ENCODE results near the gene GNAZ. TPM values are rescaled to one million over a fixed set of nuclear protein-coding genes. Genes with fewer than 3 reads are reported as not detected.
"Not testable (repeated sequence)": the region's sequence is repeated elsewhere in the genome, so short reads cannot be mapped to it uniquely, and the experiment has no call there.

The GNAZ gene
- 1 to 10 TPM; 2.7 to 6.4 (median 4.9) TPM for polyA plus RNA-seq (ENCODE audit: insufficient read length in 4 of 4)

DNA sequence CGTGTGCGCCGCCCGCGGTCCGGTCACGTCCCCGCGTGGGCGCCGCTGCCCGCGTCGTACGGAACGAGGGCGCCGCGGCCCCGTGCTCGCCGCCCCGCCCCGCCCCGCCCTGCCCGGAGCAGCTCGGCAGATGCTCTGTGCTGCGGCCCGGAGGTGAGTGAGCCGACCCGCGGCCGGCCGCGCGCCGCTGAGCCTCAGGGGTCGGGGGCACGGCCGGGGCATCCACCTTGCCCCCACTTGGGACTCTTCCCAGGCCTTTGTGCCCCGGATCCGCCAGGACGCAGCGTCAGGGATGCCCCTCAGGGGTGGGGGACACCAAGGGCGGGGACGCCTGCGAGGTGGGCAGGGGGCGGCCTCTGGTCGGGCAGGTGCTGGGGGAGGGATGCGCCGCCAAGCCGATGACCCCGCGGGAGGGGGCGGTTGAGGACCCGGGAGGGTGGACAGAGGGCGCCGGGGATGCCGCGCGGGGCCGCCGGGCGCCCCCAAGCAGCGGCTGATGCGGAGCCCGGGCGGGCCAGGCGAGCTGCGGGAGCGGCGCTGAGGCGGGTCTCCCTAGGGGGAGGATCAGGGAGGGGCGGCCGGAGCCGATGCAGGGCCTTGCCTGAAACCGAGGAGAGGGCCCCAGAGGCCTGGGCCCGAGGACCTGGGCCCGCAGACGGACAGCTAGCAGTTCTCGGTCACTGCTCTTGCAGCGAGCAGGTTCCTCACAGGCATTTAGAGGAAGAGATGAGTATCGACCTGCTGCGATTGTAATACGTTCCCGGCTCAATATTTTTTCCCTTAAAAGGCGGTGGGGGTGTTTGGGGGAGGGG, at the start of gene GNAZ:
TSS of gene GNAZ (plus strand) at position 102 of the 812 bp plus-strand sequence. CDS start 25,177 bp downstream, outside the sequence.
- DNase-seq (ENCODE audit: low read depth in 4 of 4, low spot score in 3 of 4): no peak

DNA sequence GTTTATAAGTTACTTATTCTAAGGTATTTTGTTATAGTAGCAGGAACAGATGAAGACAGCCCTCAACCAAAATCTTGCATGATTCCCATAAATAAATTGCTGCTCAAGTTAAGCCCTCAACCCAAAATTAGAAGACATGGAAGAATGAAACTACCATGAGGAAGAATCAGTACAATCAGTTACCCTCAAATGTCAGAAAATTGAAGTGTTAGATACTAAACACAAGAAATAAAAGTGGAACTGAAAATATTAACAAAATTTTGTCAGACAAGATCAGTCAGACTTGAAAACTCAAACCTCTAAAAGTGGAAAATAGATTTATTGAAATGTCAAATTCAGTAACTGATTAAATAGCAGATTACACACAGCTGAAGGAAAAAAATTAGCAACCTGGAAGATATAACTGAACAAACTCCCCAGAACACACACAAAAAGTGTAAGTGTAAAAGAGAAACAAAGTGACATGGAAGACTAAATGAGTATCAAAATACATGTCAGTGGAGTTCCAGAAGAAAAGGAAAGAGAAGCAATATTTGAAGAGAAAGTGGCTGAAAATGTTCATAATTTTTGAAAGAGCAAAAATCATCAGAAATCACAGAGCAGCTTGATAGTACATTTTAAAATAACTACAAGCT, 49.5 kb upstream of the GNAZ start:
- no peak for DNase-seq (ENCODE audit: low read depth in 4 of 4, low spot score in 3 of 4)

DNA sequence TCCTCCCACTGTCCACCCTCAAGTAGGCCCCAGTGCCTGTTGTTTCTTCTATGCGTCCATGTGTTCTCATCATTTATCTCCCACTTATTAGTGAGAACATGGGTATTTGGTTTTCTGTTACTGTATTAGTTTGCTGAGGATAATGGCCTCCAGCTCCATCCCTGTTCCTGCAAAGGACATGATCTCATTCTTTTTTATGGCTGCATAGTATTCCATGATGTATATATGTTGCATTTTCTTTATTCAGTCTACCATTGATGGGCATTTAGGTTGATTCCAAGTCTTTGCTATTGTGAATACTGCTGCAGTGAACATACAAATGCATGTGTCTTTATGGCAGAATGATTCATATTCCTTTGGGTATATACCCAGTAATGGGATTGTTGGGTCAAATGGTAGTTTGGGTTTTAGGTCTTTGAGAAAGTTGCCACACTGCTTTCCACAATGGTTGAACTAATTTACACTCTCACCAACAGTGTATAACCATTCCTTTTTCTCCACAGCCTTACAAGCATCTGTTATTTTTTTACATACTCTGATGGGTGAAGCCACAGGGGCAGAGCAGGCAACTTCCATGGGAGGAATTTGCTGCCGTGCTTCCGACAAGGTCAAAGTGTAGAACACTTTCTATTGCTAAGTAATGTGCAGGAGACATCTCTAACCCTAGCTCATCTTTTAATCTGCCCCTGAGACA, 48.5 kb upstream of the GNAZ start:
- DNase-seq (ENCODE audit: low read depth in 4 of 4, low spot score in 3 of 4): not testable (repeated sequence)

DNA sequence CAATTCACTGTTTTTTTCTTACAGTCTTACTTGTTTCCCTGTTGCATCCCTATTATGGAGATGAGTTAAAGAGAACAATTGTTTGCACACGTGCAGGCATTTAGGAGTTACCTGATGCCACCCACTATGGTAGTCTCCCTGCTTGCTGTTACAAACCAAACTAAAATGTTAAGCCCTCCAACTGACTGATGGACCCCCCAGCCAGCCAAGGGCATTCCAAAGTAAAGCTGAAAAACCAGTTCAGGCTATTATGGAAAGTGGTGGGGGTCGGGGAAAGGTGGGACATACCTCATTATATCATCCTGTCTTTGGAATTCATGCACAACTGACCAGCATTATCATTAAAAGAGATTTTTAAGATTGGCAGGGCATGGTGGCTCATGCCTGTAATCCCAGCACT, 47.0 kb upstream of the GNAZ start:
- DNase-seq (ENCODE audit: low read depth in 4 of 4, low spot score in 3 of 4): no peak

DNA sequence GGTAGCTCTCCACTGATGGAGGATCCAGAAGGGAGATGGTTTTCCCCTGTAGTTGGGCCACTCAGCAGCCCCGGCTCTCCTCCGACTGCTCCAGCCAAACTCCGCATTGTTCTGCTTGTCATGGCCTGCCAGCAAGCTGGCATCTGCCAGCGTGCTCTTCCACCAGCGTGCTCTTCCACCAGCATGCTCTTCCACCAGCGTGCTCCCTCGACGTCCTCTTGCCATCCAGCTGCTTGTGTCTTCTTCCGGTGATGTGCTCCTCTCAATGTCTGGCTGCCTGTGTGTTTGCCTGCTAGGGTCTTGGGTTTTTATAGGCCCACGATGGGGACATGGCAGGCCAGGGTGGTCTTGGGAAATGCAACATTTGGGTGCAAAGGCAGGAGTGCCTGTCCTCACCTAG, 43.5 kb upstream of the GNAZ start:
- no peak for DNase-seq (ENCODE audit: low read depth in 4 of 4, low spot score in 3 of 4)

DNA sequence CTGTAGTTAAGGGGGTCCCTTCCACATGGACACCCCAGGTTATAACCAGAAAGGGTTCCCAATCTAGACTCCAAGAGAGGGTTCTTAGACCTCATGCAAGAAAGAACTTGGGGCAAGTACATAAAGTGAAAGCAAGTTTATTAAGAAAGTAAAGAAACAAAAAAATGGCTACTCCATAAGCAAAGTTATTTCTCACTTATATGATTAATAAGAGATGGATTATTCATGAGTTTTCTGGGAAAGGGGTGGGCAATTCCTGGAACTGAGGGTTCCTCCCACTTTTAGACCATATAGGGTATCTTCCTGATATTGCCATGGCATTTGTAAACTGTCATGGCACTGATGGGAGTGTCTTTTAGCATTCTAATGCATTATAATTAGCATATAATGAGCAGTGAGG, 42.5 kb upstream of the GNAZ start:
- DNase-seq (ENCODE audit: low read depth in 4 of 4, low spot score in 3 of 4): not testable (repeated sequence)

DNA sequence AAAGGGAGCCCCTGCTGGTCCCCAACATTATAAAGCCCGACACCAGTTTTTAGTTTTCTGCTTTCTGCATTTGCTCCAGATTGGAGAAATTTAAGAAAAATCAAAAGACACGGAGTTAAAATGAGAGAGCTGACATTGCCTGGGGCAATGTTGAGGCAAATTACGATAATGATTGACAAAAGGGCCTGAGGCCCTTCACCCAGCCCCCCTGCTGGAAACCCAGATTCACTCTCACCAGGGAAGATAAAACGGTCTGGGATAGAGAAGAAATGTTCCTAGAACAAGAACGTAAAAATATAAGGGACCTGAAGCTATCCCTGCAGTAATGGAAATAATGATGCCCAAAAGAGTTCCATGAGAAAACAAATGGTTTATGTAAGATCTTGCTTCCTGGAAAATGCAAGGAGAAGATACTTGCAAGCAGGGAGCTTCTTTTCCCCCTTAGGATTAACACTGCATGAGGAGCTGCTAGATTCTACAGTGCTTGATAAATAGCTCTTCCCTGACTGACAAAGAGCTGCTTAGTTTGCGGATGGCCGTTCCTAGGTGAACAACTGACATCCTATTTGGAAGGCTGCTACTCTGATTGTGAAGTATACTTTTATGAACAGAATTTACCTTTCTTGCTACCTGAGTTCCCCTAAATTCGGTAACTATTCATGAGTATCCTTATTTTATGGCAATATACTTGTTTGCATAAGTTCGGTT, 40.6 kb upstream of the GNAZ start:
- DNase-seq (ENCODE audit: low read depth in 4 of 4, low spot score in 3 of 4): no peak

DNA sequence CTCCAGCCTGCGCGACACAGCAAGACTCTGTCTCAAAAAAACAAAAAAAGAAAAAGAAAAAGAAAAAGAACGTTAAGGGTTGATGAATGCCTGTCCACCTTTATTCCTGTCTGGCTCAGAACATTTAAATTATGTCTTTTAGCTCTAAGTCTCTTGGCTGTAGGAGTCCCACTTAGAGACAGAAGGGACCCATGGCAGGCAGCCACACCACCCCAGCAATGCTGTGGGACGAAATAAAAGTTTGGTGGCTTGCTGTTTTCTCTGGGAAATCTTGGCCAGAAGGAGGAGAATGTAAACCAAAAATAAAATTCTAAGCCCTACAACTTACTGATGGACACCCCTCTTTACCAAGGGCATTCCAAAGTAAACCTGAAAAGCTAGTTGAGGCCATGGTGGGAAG, 38.9 kb upstream of the GNAZ start:
- DNase-seq (ENCODE audit: low read depth in 4 of 4, low spot score in 3 of 4): no peak

DNA sequence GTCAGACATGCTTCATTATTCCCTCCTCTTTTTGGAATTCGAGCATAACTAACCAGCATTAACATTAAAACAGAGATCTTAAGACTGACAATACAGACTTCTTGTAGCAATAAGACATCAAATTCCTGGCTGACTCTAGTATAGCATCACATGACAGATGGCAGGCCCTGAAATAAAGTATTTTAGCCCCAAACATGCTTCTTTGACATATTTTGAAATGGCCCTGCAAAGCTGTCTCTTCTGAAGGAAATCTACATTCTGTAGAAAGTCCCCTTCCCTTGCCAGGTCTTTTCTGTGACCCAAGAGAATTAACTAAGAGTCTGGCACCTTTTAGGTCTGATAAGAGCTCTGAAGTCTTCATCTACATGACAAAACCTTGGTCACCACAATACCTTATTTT, 38.5 kb upstream of the GNAZ start:
- no peak for DNase-seq (ENCODE audit: low read depth in 4 of 4, low spot score in 3 of 4)

DNA sequence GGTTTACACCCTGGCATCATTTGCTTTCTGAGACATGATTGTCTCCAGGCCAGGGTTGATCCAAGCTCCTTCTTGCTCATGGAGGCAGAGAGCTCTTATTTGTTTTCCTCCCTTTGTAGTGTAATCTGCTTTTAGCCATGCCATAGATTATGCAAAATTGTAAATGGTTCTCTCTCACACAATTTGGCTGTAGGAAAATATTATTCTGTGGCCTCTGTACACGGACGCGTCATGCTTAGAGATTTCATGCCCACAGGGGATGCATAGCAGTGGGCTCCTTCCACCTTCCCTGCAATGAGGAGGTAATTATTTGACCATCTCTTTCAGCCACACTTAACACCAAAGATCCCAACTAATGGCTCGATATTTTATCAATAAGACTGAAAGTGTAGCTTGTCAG, 37.7 kb upstream of the GNAZ start:
- no peak for DNase-seq (ENCODE audit: low read depth in 4 of 4, low spot score in 3 of 4)

DNA sequence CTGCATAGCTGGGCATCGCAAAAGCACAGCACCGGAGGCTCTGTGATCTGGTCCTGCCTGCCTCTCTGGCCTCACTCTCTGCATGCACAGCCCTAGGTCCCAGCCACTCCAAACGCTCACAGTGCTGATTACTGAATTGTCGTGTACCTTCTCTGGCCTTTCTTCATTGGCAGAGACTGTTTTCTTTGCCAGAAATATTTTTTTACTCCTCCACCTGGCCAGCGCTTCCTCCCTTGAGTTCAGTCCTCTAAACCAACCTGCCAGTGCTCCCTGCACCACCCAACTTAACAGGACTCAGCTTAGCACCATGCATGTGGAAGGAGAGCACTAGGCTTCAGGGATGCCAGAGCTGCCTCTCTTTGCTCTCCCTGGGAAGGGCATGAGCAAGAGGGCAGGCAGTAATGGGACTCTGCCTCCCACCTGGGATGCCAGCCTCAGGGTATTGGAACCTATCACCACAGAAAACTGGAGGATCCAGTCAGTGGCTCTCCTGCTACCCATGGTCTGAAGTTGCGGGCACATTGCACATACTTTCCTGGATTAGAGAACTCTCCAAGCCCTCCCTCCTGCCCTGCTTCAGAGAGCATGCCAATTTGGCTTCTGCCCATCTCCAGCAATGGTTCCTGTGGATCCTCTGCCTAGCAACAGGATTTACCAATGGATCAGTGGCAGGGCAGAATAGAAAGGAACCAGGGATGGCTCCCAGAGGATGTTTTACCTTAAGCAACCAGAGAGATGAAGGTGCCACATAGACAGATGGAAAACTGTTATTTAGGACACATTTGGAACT, 37.0 kb upstream of the GNAZ start:
- no peak for DNase-seq (ENCODE audit: low read depth in 4 of 4, low spot score in 3 of 4)

DNA sequence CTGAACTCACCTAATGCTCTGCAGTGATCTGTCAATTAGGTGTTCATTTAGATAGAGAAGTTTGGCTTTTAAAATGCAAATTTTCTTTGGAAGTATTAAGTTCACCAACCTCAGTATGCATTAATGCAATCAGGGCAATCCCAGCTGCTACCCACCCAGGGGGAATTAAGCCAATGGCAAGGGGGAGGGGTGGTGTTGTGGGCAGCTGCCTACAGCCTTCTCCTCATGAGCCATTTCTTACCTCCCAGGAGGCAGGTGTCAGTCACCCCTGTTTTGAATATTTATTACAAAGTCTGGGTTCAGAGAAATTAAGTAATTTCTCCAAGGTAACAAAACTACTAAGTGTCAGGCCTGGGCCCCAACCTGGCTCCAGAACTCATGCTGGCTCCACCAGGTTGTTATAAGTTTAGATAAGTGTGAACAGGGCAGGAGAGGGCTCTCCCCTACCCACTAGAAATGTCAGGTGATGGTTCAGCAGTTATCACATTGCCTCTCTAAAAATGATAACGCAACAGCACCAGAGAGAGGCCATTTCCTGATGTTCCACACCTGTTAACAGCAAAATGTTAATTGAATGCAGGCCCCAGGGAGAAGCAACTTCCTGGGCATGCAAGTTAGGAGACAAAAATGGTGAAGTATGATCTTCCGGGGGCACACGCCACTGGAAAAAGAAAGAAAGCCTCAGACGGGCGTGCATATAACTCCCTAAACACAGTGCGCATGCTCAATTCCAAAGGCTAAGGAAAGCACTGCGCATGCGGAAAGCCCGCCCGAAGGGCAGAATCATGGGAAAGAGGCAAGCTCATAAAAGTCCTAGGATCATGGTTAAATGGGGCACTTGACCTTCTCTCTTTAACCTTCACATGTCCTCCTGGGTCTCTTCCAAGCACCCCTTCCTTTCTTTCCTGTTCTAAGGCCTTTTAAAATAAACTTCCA, 35.4 kb upstream of the GNAZ start:
- no peak for DNase-seq (ENCODE audit: low read depth in 4 of 4, low spot score in 3 of 4)

DNA sequence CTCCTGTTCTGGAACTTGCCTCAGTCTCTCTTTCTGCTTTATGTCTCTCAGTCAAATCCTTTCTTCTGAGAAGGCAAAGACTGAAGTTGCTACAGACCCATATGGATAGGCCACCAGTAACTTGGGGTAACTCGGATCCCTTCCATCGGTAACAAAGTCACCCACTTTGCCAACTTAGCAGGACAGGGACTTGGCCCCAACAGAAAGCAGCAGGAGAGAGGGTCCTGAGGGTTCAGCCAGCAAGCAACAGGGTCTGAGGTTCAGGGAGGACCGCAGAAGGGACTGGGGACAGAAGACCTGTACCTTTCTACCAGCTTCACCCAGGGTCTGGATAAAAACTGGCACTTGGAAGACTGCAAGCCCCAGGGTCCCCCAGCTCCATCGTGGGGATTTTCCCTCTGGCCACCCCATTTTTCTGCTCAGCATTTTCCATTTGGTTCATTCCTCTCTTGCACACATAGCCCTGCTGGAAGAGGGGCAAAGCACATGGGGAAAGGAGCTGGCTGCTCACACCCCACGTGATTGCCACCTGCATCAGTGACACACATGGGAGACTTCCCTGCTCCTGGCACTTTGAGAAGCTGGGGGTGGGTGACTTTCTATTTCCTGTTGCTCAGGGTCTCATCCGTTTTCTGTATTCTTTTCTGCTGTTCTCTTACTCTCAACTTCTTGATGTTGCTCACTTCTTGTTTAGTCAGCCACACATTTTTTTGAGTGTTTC, 34.6 kb upstream of the GNAZ start:
- no peak for DNase-seq (ENCODE audit: low read depth in 4 of 4, low spot score in 3 of 4)

DNA sequence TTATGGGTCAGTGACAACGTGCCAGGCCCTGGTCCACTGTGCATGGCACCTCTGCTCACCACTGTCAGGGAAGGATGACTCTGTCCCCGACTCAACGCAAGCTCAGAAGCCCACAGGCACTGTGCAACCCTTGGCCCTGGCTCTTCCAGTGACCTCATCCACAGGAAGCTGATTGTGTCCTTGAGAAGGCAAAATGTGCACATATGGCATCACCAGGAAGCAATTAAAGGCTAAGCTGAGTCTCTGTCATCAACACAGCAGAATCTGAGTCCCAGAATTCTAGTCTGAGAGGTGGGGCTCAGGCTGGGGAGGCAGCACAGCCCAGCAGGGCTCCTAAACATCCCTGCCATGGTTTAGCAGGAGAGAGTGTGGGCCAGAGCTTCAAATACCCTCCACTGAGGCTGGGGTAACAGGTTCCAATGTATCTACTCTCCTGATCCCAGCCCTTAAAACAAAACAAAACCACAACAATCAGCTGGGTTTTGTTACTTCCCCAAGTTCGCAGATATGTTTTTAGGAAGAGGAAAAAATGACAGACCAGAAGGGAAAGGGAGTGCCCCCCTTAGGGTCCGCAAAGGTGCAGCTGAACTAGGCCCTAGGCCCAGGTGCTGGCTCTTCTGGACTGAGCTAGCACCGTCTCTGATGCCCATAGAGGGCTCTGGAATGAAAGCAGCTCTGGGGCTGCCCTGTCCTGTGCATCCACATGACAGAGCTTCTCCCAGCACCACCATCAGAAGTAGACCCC, 33.5 kb upstream of the GNAZ start:
- no peak for DNase-seq (ENCODE audit: low read depth in 4 of 4, low spot score in 3 of 4)

DNA sequence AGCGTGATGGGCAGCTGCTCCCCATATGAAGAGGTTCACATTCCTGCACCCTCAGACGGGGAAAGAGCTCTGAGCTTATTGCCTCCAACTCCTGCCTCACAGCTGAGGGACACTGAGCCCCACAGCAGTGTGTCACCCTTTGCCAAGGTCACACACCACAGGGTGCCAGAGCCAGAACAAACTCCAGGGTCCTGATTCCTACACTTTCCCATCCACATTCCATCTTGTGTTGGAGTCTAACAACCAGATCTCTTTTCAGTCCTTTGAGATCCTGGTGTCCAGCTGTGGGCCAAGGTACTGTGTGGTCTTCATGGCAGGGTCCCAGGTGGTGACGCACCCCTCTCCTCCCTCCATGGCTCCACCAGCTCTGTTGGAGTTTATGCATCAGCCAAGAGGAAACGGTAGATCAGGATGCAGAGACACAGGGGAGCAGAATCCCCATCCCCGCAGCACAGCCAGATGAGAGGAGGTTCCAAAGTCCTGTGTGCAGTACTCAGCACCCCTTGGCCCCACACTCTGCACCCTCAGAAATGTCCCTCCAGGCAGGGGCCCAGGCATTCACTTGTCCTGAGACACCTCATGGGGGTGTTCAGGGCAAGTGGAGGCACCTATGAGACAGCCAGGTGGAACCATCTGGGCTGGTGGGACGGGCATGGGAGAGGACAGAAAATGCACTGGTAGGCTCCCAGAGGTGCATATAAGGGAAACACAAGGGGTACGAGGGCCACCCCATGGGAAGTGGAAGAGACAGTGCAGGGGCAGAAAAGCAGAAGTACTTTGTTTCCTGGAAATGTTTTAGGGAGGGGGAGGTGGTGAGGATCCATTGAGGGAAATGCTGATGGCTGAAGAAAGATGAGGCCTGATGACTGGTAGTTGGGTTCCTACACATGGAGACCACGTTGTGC, 32.6 kb upstream of the GNAZ start:
- no peak for DNase-seq (ENCODE audit: low read depth in 4 of 4, low spot score in 3 of 4)

DNA sequence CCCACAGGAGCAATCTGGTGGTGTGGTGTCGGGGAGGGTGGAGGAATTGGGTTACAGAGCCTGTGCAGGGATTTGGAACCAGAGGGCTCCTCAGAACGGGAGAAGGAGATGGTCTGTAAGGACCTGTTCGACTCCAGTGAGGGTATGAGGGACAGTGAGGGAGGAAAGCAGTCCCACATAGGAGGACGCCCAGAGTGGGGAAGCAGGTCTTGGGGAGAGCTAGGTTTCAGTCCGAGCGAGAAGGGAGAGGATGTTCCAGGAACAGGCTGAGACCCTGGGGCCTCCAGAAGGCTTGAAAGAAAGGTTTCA, 32.0 kb upstream of the GNAZ start:
- no peak for DNase-seq (ENCODE audit: low read depth in 4 of 4, low spot score in 3 of 4)

DNA sequence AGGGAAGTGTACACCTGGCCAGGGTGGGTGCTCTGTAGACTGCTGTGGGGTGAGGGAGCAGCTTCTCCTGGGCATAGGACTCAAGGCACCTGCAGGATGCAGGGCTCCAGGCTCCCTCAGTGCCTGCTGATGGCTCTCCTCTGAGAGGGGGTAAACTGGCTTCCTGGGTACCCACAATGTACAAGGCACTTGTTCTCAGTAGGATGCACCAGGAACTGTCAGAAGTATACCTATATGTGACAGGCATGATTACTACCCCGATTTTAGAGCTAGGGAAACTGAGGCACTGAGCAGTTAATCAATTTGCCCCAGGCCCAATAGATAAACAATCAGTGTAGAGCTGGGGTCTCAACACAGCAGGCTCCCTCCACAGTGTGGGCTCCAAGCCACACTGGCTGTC, 31.4 kb upstream of the GNAZ start:
- DNase-seq (ENCODE audit: low read depth in 4 of 4, low spot score in 3 of 4): no peak
